HepG2 (cell line): ENCODE data around the gene NUDT21. TPM values are rescaled to one million over a fixed set of nuclear protein-coding genes. Genes with fewer than 3 reads are reported as not detected.

ENCODE experiments used
- BHLHE40 ChIP-seq: IDR thresholded peaks from 2 replicates; pipeline ENCODE4 v1.6.1; 2011; ENCODE audit warnings: low read length, improper control_type of control experiment
- CCDC6 ChIP-seq: sonication (generic); formaldehyde crosslinking; IDR thresholded peaks from 2 replicates; pipeline ENCODE4 v1.8.1; 2022; ENCODE audit warnings: mild to moderate bottlenecking, missing genetic modification reagents, moderate library complexity
- DMAP1 ChIP-seq: IDR thresholded peaks from 2 replicates; pipeline ENCODE4 v1.6.1; 2016
- FOSL2 ChIP-seq: sonication (generic); formaldehyde crosslinking; IDR thresholded peaks from 2 replicates; pipeline ENCODE4 v1.4.0; 2020; ENCODE audit warnings: missing genetic modification reagents
- FOXM1 ChIP-seq: sonication (generic); formaldehyde crosslinking; IDR thresholded peaks from 2 replicates; pipeline ENCODE4 v1.5.0; 2020; ENCODE audit warnings: missing genetic modification reagents
- HMGXB4 ChIP-seq, 2 experiments: sonication (generic) in 1 of 2; formaldehyde crosslinking in 1 of 2; IDR thresholded peaks; 2 replicates each; pipeline versions ENCODE4 v1.4.0 to v1.6.1; 2018 to 2020; ENCODE audit warnings: missing genetic modification reagents in 2 of 2, borderline replicate concordance in 1 of 2, low read depth in 1 of 2, mild to moderate bottlenecking in 1 of 2, missing biosample characterization in 1 of 2
- KMT2A ChIP-seq: sonication (generic); formaldehyde crosslinking; IDR thresholded peaks from 2 replicates; pipeline ENCODE4 v1.4.0; 2020; ENCODE audit warnings: missing genetic modification reagents
- NCOA5 ChIP-seq: sonication (generic); formaldehyde crosslinking; IDR thresholded peaks from 2 replicates; pipeline ENCODE4 v1.4.0; 2020; ENCODE audit warnings: missing genetic modification reagents
- PBX2 ChIP-seq: IDR thresholded peaks from 2 replicates; pipeline ENCODE4 v1.6.1; 2016; ENCODE audit warnings: control low read depth
- PHB2 ChIP-seq: fragments of 450-650 bp; IDR thresholded peaks from 2 replicates; pipeline ENCODE4 v1.6.1; 2018; ENCODE audit not compliant: partially characterized antibody
- PHF8 ChIP-seq: sonication (generic); formaldehyde crosslinking; IDR thresholded peaks from 2 replicates; pipeline ENCODE4 v1.5.0; 2020; ENCODE audit warnings: missing genetic modification reagents
- POLR2G ChIP-seq: fragments of 200-400 bp; formaldehyde crosslinking; IDR thresholded peaks from 2 replicates; pipeline ENCODE4 v1.6.1; 2018; ENCODE audit warnings: mild to moderate bottlenecking, low read depth, low read length, moderate library complexity
- SMC3 ChIP-seq: IDR thresholded peaks from 2 replicates; pipeline ENCODE4 v1.6.1; 2011; ENCODE audit warnings: low read length, improper control_type of control experiment
- TAF15 ChIP-seq: fragments of 200-400 bp; formaldehyde crosslinking; IDR thresholded peaks from one replicate; pipeline ENCODE4 v1.6.1; 2018; ENCODE audit warnings: mild to moderate bottlenecking, low read depth, low read length; ENCODE audit not compliant: poor library complexity, severe bottlenecking
- YEATS4 ChIP-seq: sonication (generic); formaldehyde crosslinking; IDR thresholded peaks from 2 replicates; pipeline ENCODE4 v1.4.0; 2020; ENCODE audit warnings: missing genetic modification reagents, borderline replicate concordance
- ZFX ChIP-seq: sonication (generic); formaldehyde crosslinking; IDR thresholded peaks from 2 replicates; pipeline ENCODE4 v1.4.0; 2020; ENCODE audit warnings: mild to moderate bottlenecking, low read depth, missing genetic modification reagents, moderate library complexity
- ZGPAT ChIP-seq: IDR thresholded peaks from 2 replicates; pipeline ENCODE4 v1.6.1; 2016; ENCODE audit warnings: mild to moderate bottlenecking
- ZNF451 ChIP-seq: sonication (generic); formaldehyde crosslinking; IDR thresholded peaks from 2 replicates; pipeline ENCODE4 v1.5.0; 2020; ENCODE audit warnings: mild to moderate bottlenecking, missing genetic modification reagents
- ZNF639 ChIP-seq: conservative IDR thresholded peaks from 2 replicates; pipeline ENCODE4 v1.6.1; 2018; ENCODE audit warnings: missing genetic modification reagents
- ZNF784 ChIP-seq: sonication (generic); formaldehyde crosslinking; IDR thresholded peaks from 2 replicates; pipeline ENCODE4 v1.5.1; 2020; ENCODE audit warnings: missing genetic modification reagents, mild to moderate bottlenecking, borderline replicate concordance
- ZNF841 ChIP-seq: sonication (generic); formaldehyde crosslinking; IDR thresholded peaks from 2 replicates; pipeline ENCODE4 v1.8.1; 2023; ENCODE audit warnings: missing genetic modification reagents, borderline replicate concordance
- ZNF883 ChIP-seq: sonication (generic); formaldehyde crosslinking; IDR thresholded peaks from 2 replicates; pipeline ENCODE4 v1.5.1; 2020; ENCODE audit warnings: mild to moderate bottlenecking, missing genetic modification reagents; ENCODE audit errors: not compliant biosample characterization
- polyA plus RNA-seq, 8 experiments: library from polyadenylated mRNA; depleted of rRNA in 3 of 8; stranded (reverse) in 7 of 8; unstranded in 1 of 8; fragments of >200 nt; fragmentation: Illumina TruSeq in 4 of 8; extraction: Trizol in 4 of 8; gene quantifications; 2 replicates each; pipeline versions ENCODE4 v1.2.1 to v1.2.3, GENCODE V29; 2011 to 2016; ENCODE audit warnings: low read depth in 4 of 8, missing spikeins in 1 of 8, mixed read lengths in 1 of 8; ENCODE audit not compliant: insufficient read depth in 1 of 8
- total RNA-seq, 5 experiments: library from RNA; depleted of rRNA; stranded (reverse); fragments of >200 nt; fragmentation: Illumina TruSeq; extraction: Trizol; gene quantifications; 2 replicates each; pipeline ENCODE4 v1.2.3, GENCODE V29; 2016; ENCODE audit warnings: low read depth in 1 of 5

Gene NUDT21
- total and polyA plus RNA-seq, 2 of the 13 experiments (the other 11 are each of a cell fraction or from before 2014, with no cell fraction given) = 177 to 210 TPM

- TF ChIP-seq ZNF639 (CRISPR knock-in tag) (no peak), ZNF883 (CRISPR knock-in tag) (peak; percentile 6), ZNF841 (no peak), TAF15 (peak; percentile 60), BHLHE40 (no peak), PHB2 (no peak), ZGPAT (no peak), PHF8 (CRISPR knock-in tag) (peak; percentile 78), FOSL2 (CRISPR knock-in tag) (no peak), POLR2G (0 out of 2 replicates have a peak, but pooled peaks have one; percentile 30), SMC3 (no peak), KMT2A (CRISPR knock-in tag) (no peak), ZFX (CRISPR knock-in tag) (peak; percentile 95), ZNF784 (0 out of 2 replicates have a peak, but pooled peaks have one; percentile 50), NCOA5 (CRISPR knock-in tag) (no peak), YEATS4 (CRISPR knock-in tag) (peak; percentile 54; the same call in 1 of the 2 replicates), PBX2 (CRISPR knock-in tag) (no peak), HMGXB4 (CRISPR knock-in tag; IDR thresholded peaks at IDR 0.05; ENCODE audit: borderline replicate concordance in 1 of 2, low read depth in 1 of 2) (peak in 1 of 2 experiments; percentile 42; a peak in 1 of 4 replicates), ZNF451 (0 out of 2 replicates have a peak, but pooled peaks have one; percentile 21), DMAP1 (CRISPR knock-in tag) (no peak), FOXM1 (CRISPR knock-in tag) (0 out of 2 replicates have a peak, but pooled peaks have one; percentile 62), CCDC6 (no peak)
Observed at GRCh38 chr16:56424791-56425438, 26.2 kb downstream of the NUDT21 start (continued).
